ENCODE data around the gene HABP4.

DNA sequence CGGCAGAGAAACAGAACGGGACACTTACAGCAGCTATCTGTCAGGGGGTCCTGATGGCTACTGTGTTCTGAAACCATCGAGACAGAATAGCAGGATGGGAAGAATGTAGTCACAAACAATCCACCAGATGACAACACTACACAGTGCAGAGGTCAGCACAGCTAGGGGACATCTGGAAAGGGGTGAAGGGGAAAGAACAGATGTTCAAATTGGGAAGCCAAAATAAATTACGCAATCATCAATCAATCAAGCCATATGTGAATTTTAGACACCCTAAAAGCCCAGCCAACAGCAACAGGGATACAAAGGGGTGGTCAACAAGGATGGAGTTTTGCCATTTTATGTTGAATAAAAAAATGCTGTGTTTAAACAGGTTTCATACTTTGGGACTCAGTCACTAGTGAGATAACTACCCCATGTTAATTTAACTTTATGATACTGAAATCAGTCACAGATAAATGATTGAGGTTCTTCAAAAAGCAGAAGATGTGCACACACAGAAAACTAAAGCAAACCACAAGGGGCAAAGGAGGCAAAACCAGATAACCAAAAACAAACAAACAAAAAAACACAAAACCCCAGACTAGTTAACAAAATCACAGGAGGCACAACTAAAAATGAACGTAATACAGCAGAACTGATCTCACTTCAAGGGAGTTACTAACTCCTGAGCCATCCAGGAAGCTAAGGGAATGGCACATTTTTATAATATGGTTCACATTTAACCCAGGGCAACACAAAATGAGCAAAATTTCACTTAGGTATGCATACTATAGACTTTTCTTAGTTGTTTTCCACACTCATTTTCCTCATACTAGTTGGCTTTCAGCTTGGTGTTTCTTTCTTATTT, 65.9 kb downstream of the HABP4 start:
- TF ChIP-seq, protein P1, sequence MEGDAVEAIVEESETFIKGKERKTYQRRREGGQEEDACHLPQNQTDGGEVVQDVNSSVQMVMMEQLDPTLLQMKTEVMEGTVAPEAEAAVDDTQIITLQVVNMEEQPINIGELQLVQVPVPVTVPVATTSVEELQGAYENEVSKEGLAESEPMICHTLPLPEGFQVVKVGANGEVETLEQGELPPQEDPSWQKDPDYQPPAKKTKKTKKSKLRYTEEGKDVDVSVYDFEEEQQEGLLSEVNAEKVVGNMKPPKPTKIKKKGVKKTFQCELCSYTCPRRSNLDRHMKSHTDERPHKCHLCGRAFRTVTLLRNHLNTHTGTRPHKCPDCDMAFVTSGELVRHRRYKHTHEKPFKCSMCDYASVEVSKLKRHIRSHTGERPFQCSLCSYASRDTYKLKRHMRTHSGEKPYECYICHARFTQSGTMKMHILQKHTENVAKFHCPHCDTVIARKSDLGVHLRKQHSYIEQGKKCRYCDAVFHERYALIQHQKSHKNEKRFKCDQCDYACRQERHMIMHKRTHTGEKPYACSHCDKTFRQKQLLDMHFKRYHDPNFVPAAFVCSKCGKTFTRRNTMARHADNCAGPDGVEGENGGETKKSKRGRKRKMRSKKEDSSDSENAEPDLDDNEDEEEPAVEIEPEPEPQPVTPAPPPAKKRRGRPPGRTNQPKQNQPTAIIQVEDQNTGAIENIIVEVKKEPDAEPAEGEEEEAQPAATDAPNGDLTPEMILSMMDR (IDR thresholded peaks at IDR 0.05) = no peak
- no peak for TF ChIP-seq POLR2A (IDR thresholded peaks at IDR 0.05)
